GM11168 (cell line): ENCODE data around the gene CTRL.
"Not testable (repeated sequence)": the region's sequence is repeated elsewhere in the genome, so short reads cannot be mapped to it uniquely, and the experiment has no call there.

Experiments
- in situ Hi-C: fragments of 300-500 bp; cut with MboI; formaldehyde crosslinking; loops from one replicate; pipeline ENCODE4 v1.12.0; 2022; ENCODE audit warnings: low sequenced_read_pairs; ENCODE audit not compliant: unreplicated experiment

CTRL gene

DNA sequence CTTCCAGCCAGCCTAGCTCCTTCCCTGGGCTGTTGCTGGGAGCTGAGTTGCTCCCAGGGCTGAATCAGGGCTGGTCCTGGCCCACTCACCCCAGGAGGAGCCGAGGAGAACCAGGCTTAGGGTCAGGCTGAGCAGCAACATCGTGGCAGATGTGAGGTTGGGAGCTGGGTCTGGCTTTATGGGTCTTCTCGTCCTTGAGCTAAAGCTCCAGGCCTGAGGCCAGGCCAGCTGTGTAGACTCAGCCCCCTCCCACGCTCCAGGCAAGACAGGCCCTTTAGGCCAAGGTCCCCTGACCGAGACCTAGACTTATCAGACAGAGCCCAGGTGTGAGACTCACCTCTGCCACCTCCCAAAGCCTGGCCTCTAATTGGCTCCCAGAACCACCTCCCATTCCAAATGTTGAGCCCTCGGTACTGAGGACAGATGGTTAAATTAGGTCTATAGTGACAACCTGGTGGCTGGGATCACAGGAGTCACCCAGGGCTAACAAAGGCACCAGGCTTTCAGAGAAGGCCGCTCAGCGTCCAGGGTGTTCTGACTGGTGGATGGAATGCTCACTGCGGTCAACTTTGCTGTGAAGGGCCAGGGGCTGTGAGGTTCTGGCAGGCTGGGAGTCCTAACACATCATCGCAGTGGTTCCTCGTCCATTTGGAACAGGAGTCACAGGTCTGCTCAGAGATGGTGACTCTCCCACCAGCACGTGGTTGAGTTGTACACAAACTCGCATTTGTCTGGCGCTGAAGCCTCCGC lies at the start of gene CTRL:
TSS of gene CTRL (minus strand) at position 151 of the 750 bp plus-strand sequence. CDS start at position 141, 10 bp downstream.
- in situ Hi-C loops = no loop called here

DNA sequence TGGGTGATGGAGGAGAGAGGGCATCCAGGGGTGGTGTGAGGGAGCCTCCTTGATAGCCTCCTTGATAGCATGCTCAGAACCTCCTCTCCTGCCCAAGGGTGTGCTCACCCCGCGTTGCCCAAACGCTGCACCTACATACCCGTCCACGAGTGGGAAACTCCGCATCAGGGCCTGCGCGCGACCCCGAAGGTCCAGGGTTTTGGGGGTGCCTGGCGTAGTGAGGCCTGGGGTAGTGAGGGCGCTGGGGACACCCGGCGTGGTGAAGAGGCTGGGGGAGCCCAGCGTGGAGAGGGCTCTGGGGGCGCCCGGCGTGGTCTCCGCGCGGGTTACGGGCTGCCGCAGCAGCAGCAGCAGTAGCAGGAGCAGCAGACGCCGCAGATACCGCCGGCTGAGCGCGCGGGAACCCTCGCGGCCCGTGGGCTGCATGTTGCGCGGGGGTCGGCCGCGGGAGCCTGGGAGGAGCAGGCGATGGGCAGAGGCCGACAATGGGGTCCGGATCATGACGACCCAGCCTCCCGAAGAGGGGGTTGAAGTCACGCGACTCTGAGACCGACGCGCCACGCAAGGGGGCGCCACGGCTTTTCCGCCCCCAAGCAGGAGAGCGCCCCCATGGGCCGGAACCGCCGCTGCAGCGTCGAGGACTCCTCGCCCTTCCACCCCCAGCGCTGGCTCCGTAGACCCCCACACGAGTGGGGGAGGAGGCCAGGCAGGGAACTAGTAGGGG lies 48.5 kb upstream of the CTRL start, which contains the start of gene DPEP3:
TSS of gene DPEP3 (minus strand) at position 545 of the 724 bp plus-strand sequence. CDS start at position 426, 119 bp downstream.
- in situ Hi-C loops = no loop called here

DNA sequence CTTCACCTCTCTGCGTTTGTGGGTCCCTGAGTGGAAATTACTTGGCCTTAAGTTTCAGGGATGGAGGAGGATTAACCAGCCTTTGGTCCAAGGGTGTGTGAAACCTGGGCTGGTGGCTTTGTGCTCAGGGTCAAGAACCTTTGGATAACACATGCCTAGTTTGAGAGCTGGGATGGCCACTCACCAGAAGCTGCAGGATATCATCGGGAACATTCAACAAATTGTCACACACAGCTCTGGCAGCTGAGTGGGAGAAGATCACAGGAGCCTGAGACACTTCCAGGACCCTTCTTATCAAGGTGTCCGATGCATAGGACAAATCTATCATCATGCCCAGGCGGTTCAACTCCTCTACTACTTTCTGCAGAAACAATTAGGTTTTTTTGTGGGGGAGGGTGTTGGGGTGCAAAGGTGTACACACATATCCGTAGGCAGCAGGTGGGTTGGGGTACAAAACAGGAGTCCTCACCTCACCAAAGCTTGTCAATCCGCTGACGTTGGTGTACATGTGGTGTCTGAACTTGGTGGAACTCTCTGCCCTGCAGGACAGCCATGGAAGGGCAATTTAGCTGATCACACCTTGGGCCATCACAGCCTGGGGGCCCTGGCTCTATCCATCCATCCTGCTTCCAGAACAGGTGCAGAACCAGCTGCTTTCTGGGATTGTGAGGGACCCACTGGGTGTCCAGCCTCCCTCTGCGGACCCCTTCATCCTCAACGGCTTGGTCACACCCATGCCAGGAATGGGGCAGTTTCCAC lies 46.0 kb upstream of the CTRL start:
- in situ Hi-C loops = no loop called here

DNA sequence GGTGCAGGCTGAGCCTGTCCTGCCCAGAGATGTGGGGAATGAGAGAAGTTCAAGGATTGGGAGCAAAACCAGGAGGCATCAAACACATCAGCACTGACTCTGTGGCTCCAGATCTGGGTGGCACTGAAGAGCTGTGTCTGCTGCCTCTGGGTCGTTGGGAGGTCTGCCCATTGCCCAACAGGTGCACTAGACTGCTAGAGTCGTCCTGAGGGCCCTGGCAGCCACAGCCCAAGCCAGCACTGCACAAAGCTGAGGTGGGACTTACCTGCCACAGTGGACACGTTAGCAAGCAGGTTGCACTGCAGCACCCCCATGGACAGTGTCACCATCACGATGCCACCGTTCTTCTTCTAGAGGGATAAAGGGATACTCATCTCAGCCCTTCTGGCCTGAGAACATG lies 45.3 kb upstream of the CTRL start:
- in situ Hi-C loops = no loop called here

DNA sequence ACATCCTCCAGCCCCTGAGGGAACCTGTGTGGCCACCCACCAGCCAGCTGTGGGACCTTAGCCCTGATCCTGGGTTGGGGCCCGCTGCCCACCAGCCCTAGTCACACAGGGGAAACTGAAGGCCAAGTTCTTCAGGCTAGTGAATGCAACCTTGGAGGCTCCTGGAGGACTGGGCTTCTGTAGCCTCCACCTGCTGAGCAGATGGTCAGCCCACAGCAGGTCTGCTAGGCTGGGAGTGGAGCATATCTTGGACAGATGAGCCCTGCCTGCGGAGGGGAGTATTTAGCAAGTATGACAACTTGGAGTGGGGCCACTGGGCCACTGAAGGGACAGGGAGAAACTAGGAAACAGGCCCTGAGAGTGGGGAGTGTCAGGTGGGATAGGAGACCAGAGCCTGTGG lies 44.5 kb upstream of the CTRL start:
- in situ Hi-C loops = no loop called here

DNA sequence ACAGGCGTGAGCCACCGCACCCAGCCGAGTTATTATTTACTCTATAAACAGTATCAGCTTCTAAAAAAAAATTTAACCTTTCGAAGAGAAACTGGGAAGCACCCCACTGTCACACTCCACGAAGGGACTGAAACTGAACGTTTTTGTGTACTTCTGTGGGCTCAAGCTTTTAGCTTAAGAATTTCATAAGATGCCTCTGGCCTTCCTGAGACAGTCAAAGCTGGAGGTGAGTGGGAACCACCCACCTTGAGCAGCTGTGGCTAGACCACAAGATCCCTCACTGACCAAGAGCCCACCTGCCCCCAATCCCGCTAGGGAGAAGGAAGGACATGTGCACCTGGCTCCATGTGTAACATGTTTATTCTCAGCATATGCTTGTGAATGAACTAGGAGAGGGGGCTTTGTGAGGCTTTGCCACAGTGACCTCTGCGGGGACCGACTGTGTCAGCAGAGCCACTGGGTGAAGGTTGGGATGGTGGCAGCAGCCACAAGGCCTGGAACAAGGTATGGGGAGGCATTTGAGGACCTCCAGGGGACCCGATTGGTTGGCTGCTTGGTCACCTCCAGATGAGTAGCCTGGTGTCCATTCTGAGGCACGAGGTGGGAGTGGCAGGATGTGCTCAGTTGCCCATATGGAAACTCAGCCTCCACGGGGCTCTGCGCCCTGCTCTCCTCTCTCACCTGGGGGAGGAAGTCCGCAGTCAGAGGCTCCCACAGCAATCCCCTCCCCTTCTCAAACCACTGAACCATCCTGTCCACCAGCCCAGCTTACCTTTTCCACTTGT lies 43.9 kb upstream of the CTRL start:
- in situ Hi-C loops = no loop called here

DNA sequence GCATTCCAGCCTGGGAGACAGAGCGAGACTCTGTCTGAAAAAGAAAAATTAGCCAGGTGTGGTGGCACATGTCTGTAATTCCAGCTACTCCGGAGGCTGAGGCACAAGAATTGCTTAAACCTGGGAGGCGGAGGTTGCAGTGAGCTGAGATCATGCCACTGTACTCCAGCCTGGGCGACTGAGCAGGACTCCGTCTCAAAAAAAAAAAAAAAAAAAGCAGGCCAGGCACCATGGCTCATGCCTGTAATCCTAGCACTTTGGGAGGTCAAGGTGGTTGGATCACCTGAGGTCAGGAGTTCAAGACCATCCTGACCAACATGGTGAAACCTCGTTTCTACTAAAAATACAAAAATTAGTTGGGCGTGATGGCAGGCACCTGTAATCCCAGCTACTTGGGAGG lies 40.6 kb upstream of the CTRL start:
- in situ Hi-C loops = not testable (repeated sequence)

DNA sequence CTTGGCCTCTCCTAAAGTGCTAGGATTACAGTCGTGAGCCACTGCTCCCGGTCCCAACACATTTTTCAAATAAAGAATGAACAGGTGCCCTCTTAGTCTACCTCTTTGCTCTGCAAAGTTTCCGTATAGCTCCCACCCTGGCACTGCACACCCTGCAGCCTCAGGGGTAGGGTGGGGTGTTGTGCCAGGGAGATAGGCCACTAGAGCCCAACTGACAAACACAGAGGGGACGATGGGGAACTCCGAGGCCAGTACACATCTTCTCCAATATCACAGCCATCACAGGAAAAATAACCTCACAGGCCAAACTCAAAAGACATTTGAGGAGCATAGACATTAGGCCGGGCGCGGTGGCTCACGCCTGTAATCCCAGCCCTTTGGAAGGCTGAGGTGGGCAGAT lies 39.4 kb upstream of the CTRL start:
- in situ Hi-C loops = no loop called here

DNA sequence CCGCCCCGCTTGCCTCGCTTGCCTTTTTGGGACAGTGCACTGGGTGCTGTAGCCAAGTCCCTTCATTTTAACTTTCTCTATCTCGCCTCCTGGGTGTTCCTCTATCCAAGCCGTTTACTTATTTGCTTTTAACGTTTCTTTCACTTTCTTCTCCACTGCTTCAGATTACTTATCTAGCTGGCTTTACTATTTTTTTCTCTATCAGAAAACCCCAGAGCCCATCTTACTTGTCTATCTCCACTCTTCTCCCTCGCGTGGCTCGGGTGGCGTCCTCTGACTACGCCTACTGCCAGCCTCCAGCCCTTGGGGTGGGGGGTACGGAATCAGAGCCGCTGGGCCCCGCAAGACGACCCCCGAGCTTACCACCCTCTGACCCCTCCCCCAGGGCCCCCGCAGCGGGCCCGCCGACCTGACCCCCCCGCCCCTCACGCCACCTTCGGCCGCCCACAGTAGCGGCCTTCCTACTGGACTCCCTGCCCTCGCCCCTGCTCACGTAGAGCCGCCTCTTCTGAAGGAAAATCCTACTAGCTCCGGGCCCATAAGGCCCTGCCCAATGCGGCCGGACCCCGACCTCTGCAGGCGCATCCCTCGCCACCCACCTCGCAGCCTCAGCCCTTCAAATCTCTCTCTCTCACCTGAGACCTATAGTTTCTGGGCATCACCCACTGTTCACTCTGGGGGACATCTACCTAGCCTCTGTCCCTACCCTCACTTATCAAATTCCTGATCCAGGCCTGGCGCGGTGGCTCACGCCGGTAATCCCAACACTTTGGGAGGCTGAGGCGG lies 37.8 kb upstream of the CTRL start:
- in situ Hi-C loops = no loop called here

DNA sequence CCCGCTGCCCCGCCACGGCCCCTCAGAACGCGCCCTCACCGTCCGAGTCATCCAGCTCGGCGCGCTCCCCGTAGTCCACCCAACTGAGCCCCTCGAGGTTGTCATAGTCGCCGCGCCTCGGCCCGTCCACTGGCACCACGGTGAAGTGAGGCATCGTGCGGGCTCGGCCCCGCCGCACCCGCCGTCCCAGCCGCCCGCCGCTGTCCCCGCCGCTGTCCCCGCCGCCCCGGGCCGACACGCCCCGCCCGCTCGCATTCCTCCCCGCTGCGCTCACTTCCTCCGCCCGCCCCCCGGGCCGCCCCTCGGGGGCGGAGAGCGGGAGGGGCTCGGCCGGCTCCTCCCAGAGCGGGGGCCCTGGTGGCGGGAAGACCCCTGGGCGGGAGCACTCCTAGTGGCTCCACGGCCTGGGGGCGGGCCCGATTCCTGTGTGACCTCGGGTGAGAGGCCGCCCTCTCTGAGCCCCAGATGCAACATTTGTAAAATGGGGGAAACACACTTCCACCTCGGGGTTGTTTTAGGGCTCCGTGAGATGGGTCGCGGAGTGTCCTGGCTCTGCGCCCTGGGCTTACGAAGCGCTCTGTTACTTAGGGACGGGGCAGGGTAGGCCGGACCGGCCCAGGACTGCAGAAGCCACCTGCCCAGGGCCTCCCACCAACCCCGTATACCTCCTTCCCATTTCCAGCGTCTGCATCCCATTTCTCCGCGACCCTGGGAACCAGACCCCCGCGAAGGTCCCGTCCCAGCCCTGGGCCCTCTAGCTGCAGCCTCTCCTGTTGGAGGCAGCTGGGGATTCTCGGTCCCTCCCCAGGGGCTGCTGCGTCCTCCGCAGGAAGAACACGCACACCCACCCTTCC lies 37.0 kb upstream of the CTRL start, which contains the start of gene SLC12A4:
TSS of gene SLC12A4 (minus strand) at position 238 of the 854 bp plus-strand sequence. CDS start at position 154, 84 bp downstream.
- in situ Hi-C loops = no loop called here

DNA sequence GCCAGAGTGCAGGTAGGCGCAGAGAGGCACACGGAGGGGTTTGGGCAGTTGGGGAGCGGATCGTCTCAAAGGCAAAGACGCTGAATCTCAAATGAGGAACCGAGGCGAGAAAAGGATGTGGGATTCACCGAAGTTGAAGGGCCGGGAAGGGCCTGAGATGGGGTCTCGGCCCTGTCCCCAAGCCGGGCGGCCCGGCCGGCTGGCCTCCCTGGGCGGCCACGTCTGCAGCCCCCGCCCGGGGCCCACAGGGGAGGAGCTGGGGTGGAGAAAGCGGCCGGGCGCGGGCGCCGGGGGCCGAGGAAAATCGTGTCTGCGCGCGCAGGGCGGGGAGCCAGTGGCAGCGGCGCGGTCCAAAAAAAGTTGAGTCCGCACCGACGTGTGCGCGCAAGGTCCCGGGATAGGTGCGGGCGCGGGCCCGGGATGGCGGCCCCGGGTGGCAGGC lies 36.3 kb upstream of the CTRL start:
- in situ Hi-C loops = no loop called here

DNA sequence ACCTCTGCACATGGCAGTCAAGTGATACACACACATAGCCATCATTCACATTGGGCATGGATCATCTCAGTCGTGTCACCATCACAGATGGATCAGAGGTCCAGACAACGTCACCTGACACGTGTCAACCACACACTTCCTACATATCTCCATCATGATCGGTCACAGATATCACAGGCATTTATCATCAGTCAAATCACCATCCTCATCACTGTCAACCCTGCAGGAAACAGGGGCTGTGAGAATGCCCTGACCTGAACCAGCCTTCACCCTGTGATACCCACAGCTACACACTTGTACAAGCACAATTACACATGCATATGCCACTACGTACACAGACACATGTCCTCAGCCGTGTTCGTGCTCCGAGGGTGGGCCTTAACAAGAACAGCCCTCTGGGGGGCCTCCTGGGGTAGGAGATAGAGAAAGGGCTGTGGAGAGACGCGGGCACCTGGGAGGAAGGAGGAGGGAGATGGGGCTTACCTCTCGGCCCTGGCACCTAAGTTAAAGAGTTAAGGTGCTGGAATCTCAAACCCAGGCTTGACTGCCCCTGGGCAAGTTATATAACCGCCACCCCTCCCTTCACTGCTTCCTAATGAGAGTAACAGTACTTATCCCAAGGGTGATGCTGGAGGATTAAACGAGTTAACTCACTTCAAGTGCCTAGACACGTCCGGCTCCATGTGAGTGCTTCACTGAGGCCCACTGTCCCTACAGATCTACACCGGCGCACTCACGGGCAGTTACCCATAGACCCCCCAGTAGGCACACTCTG lies 35.7 kb upstream of the CTRL start:
- in situ Hi-C loops = no loop called here

DNA sequence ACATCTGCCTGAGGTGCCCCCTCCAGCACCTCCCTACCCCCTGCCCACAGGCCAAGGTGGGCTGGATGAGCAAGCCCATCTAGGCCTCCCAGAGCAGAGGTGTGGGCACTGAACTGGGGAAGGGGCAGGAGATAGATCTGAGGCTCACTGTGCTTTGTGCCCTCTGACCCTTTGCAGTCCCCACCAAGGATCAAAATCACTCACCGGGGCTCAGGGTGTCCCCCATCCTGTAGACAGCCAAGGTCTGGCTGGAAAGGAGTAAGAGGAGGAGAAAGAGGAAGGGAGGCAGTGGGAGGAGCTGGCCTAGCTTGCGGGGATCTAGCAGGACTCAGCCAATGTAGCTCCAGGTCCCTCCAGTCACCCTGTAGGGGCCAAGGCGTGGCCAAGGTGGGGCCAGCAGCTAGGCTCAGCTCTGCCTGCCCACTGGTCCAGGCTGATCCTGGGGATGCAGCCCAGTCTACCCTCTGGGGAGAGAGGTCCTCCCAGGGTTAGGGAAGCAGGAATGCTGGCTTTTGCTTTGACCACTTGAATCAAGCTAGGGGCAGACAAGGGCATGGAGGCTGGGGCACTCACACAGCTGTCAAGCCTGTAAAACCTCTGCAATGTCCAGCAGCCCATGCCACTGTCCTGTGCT lies 35.0 kb upstream of the CTRL start:
- in situ Hi-C loops = no loop called here

DNA sequence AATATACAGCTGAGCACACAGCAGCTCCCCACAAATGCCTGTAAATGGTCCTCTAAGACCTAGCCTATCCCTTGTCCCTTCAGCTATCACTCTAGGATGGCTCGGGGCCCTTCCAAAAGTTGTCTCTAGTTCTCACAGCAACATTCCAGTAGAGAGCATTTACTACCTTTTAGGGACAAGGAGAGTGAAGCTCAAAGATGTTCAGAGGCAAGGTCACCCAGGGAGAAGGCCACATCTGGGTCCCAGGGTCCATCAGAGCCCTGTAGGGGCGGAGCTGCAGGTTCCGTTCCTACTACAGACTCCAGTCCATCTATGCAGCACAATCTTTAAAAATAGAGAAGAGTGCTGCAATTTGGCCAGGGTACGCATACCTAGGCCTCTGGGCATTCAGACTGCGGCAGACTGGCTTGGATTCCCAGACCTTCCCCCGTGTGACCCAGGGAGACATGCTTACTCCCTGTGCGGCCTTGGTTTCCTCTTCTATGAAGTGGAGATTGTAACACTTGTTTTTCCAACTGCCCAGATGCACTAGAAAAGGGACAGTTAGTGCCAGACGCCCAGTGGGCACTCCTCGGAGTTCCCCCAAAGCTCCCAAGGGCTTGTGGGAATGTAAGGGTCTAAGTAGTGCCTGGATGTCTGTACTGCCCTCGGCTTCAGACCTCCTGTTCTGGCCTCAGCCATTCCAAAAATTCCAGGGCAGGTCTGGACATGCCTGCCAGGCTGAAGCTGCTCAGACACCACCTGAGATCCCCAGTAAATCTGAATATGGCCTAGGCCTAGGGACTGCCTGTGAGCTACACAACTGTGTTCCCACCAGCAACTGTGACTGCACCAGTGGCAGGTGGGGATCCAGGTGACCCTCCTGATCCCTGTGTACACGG lies 34.2 kb upstream of the CTRL start:
- in situ Hi-C loops = no loop called here

DNA sequence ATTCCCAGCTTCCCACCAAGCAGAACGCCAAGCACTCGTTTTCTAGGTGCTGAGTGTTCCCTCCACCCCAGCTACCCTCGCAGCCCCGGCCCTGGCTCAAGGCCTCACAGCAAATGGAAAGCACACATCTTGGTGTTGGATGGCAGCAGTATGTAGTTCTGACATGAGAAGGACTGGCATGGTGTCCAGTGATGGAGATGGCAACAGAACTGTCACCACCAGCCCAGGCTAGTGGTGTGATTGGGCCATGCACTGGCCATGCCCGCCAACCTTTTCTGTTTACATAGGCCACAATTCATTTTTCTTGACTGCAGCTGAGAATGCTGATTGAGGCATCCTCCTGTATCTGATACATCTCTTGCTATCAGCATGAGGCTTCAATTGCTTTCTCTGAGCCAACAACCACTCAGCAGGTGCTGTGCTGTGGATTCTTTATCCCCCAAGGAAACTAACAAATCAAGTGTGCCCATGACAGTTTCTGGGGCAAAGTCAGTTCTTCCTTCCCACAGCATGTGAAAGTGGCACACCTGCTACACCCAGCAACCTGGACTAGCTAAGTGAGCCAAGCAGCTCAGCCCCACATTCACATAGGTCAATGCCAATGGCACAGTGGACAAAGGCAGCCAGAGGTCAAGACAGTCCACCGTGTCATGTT lies 32.9 kb upstream of the CTRL start:
- in situ Hi-C loops = no loop called here
